HG02884 (cell line): Measurements from ENCODE around the gene AKAP8.
"Not testable (repeated sequence)": the region's sequence is repeated elsewhere in the genome, so short reads cannot be mapped to it uniquely, and the experiment has no call there.

ENCODE experiments used
- ATAC-seq: cut with Tn5 transposase; IDR thresholded peaks from one replicate; pipeline ENCODE4 v1.9.1; 2021; ENCODE audit warnings: mild to moderate bottlenecking, moderate library complexity; ENCODE audit not compliant: unreplicated experiment

AKAP8 gene

DNA sequence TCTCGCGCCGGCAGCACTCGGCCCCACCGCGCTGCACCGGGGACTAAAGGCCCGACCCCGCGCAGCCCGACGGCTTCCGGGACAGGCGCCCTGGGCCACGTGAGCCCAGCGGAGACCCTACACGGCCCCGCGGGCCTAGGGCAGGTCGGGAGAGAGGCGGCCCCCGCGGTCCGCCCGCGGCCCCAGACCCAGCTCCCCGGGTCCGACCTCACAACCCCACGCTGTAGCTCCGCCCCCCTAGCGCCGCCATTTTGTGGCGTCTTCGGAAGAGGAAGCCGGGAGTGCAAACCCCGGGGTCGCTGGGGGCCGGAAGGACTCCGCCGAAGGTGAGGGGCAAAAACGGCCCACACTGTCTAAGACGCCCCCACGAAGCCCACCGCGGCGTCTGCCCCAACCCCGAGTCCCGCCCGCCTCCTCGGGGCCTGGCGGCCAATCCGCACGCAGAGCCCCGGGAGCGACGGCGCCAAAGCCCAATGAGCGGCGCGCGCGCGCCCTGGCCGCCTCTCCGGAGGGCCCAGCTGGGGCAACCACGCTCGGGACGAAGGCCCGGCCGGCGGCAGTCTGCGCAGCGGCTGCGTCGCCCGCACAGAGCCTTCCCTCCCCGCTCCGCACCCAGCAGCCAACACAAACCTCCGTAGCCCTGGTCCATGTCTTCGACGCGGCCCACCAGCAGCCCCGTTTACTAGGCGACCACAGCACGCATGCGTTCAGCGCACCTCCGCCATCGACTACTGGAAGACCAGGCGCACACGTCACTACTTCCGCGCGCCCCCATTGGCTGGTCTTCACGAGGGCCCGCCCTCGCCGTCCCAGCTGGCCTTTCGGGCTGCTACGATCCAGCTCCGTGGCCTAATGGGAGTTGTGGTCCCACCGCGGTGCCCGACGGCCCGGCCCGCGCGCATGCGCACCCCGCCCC is at the start of gene AKAP8:
Gene AKAP8, minus strand, starts transcription at position 705 of the 916 bp plus-strand sequence. Its CDS starts 56 bp downstream, at position 649.
- ATAC-seq, result peak; percentile 82

DNA sequence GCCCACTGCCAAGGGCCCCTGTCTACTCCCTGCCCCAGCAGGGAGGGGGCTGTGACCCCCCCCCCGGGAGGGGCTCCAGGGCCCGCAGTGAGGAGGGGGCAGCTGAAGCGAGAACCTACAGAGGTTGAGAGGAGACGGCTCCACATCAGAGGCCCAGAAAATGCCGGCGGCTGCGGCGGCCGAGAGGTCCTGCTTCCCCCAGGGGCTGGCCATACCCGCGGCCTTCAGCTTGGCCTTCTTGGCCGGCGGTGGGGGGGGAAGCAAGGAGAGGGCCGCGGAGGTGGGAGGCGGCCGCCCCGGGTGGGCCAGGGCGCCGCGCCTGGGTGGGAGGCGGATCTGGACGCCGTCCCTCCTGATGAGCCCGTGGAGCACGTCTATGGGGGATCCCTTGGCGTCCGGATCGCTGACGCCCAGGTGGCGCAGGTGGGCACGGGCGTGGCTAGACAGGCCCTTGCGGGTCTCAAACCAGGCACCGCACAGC is 48.4 kb upstream of the AKAP8 start:
- no peak for ATAC-seq

DNA sequence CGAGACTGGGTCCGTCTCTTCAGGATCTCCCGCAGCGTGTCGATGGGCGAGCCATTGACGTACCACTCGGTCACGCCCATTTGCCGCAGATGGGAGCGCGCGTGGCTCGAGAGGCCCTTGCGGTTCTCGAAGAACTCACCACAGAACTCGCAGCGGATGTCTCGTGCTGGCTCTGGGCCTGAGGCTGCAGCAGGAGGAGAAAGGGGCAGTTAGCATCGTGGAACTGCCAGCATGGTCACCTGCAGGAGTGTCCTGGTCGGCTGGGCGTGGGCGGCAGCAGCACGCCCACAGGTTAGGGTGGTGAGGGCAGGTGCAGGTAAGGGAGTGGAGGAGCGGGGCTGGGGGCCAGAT is 47.7 kb upstream of the AKAP8 start:
- ATAC-seq, result no peak

- no peak for ATAC-seq
Measured at GRCh38 chr19:15426485-15427349, 47.1 kb upstream of the AKAP8 start.

DNA sequence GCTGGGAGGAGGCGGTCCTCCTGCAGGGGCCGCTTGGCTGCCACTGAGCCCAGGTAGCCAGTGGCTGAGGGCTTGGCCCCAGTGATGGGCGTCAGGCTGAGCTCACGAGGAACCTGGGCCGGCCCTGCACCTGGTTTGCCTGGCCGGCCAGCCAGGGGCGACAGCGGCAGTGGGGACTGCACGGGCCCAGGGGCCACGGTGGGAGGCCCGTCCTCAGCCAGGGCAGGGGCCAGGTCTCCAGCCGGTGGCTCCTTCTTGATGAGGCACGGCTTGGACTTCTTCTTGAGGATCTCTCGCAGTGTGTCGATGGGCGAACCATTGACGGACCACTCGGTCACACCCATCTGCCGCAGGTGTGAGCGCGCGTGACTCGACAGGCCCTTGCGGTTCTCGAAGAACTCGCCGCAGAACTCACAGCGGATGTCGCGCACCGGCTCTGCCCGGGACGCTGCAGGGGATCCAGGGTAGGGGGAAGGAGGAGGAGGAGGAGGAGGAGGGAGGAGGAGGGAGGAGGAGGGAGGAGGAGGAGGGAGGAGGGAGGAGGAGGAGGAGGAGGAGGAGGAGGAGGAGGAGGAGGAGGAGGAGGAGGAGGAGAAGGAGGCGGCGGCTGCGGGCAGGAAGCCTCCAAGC is 45.8 kb upstream of the AKAP8 start:
- no peak for ATAC-seq

DNA sequence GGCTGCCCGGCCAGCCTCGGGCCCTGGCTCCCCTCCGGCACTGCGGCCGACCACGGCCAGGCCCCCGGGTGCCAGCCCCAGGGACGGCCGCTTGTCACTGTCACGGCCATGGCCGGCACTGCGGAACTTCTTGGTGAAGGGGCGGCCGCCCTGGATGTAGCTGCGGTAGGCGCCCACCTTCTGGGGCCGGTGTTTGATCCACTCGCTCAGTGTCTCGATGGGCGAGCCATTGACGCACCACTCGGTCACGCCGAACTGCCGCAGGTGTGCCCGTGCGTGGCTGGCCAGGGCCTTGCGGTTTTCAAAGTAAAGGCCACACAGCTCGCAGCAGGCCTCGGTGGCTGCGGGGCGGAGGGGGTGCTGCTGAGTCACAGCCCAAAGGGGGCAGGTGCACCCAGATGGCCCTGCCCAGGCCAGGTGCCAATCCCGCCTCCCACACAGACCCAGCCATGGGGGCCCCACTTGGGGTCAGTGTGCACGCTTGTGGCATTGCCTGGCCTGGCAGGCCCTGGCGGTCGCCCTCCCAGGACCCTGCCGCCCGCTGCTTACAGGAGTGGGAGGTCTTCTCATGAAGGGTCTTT is 45.2 kb upstream of the AKAP8 start:
- ATAC-seq, result no peak

- ATAC-seq, result no peak
Measured at GRCh38 chr19:15424121-15424520, 44.5 kb upstream of the AKAP8 start.

- ATAC-seq, result no peak
Measured at GRCh38 chr19:15423130-15423529, 43.5 kb upstream of the AKAP8 start.

DNA sequence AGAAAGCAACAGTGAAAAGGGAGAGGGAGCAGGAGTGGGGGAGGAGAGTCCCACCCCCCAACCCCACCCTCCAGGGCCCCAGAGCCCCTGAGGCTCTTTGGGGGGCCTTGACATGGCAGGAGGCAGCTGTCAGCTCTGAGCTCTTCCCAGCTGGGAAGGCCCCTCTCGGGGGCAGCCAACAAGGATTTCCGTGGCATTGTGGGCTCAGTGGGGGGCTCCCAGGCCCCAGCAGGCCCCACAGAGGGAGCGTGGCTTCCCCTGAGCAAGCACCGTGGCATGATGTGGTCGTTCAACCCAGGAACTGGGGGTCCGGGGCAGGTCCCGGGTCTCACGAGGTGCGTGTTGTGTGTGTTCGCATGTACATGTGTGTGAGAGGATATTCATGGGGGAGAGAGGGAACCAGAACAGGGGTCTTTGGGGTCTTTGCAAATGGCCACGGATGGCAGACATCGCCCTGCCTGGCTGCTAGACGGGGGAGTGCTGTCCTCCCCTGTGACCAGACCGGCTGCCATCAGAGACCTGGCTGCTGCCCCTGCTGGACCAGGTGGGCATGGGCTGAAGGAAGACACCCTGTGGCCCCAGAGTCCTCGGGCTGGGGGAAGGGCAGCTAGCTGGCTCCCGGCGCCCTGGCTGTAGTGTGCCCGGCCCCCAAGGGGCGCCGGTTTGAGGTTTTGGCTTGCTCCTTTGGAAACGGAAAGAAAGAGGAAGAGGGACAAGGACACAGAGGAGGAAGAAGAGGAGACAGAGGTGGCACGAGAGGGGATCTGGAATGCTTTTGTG is 42.9 kb upstream of the AKAP8 start:
- ATAC-seq, result no peak

DNA sequence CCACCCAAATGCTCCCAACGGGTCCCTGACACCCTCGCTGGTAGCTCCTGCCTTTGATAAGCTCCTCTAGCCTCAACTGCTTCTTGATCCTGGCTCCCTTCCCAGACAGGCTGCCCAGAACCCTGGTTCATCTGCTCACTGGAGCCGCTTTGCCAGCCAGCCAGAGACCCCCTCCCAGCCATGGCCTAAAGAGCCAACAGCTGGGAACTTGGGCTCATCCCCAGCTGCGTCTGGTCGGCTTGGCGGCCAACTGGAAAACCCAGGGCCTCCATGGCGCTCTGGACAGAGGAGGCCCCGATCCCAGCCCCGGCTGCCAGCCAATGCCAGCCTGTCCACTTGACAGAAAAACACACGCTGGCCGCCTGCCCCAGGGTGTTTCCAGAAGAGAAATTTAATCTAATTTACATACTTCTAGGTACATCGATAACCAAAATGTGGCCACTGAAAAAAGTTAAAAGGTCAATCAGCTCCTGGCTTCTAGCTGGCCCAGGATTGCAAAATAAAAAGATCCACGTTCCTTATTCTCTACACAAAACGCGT is 42.2 kb upstream of the AKAP8 start:
- ATAC-seq, result no peak

DNA sequence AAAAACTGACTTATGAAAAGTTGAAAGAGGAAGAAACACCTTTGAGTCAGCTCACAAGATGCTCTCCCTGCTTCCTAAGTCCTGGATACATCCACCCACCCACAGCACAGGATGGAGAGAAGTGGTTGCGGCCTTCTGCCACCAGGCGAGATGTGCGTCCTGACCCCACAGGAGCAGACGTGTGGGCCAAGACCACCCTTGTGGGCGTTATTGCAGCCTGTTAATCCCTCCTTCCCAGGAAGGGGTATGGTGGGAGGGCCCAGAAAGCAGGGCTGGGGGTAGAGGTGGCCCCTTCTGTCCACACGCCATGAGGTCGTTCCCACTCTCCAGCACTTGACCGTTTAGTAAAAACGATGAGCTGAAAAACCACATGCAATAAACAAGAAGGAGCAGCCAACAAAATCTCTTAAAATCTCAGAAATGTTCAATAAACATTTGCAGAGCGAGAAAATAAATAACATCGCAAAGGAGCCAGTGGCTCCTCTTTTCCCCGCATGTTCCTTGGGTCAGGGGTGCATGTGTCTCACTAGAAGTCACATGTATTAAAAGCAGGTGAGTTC is 41.6 kb upstream of the AKAP8 start:
- ATAC-seq, result no peak

DNA sequence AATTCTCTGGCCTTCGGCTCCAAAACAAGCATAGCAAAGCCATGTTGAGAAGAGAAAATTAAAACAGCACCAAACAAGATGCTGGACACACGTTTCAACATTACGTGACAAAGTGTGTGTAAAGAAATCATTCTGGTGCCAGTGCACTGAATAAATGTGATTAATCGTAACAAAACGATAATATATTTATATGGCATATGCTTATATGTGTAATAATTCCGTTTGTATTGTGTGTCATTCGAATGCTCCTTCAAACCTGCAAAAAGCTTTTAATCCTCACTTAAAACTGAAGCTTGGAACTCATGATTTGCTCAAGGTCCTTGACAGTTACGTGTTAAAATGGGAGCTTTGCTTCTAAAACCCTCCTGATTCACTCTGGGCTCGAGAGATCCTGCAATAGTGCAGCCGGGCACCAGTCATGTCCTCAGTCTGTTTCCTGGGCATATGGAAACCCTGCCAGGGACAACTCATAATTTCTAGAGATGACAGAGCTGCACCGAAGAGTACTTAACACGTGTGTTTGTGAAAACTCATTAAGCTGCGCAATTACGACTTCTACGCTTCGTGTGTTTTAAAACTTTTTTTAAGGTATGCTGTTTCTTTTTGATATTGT is 39.9 kb upstream of the AKAP8 start:
- ATAC-seq, result no peak

GRCh38 chr19:15418579-15419412 is 39.2 kb upstream of the AKAP8 start, which contains the start of gene AKAP8L:
AKAP8L (minus strand) TSS chr19:15418988; CDS start chr19:15418923, 65 bp downstream.
- ATAC-seq, result peak; percentile 88

GRCh38 chr19:15418231-15418578 is 38.6 kb upstream of the AKAP8 start:
- no peak for ATAC-seq

DNA sequence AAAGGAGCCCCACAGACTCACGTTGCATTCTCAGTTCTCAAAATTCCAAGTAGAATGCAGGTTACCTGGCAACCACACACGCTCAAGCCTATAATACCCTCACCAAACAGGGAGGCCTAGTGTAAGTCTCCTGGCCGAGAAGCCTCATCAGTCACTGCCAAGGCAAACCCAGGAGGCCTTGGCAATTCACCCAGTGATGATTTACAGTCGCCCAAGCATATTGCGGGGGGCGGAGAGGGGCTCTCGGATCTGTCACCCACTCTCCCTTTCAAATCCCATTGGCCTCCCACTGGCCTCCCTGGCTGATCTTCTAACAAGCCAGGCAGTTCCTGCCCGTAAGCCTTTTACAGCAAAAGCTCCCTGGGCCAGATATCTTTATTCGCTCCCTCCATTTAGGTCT is 38.1 kb upstream of the AKAP8 start:
- ATAC-seq, result no peak

- ATAC-seq, result no peak
Measured at GRCh38 chr19:15412832-15413231, 33.2 kb upstream of the AKAP8 start.

DNA sequence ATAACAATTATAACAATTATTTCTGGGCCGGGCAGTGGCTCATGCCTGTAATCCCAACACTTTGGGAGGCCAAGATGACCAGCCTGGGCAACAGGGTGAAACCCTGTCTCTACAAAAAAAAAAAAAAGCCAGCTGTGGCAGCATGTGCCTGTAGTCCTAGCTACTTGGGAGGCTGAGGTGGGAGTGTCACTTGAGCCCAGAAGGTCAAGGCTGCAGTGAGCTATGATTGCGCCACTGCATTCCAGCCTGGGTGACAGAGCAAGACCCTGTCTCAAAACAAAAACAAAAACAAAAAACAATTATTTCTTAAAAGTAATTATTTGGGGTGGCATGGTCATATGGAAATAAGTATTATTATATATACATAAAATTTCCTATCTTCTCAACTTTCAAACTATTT is 31.8 kb upstream of the AKAP8 start:
- ATAC-seq, result not testable (repeated sequence)

DNA sequence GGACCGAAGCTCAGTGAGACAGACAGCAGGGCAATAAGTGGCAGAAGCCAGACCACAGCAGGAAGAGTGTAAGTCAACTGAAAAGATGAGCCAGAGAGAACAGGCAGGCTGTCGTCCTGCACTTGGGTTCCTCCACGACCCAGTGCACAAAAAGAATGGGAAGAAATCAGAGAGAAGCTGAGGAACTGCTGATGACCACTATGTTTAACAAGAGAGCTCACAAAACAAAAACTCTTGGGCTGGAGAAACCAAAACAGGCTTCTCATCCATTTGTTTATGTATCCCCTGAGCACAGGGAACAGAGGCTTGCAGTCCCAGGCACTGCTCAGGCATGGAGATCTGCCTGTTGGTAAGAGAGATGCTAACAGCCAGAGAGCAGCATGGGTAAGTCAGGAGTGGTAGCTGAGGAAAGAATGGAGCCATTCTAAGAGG is 25.2 kb upstream of the AKAP8 start:
- no peak for ATAC-seq
